NCI-H2081 (cell line): ENCODE data around the gene UBAC2.

Source experiments
- DNase-seq, 2 experiments: peaks; one replicate each; lab custom pipeline; 2025; lab: John Stamatoyannopoulos, UW

The UBAC2 gene

GRCh38 chr13:99311748-99312492 is 111.3 kb downstream of the UBAC2 start:
- DNase-seq, result no peak

DNA sequence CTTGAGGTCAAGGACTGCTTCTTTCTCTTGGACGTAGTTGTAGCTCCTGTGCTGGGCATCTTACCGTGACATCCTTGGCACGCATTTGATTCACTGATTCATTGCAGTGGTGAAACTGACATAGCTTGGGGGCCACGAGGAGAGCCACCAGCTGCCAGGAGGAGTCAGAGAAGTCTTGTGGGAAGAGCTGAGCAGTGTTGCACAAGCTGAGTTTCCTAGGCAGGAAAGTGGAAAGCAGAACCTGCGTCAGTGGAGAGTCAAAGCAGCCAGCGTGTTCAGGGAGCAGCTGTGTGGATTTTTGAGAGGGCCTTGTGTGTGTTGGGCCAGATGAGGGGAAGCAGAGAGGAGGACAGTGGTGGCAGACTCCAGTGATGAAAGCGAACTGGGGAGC is 111.8 kb downstream of the UBAC2 start:
- DNase-seq, result no peak

GRCh38 chr13:99313501-99313900 is 112.8 kb downstream of the UBAC2 start:
- no peak for DNase-seq

DNA sequence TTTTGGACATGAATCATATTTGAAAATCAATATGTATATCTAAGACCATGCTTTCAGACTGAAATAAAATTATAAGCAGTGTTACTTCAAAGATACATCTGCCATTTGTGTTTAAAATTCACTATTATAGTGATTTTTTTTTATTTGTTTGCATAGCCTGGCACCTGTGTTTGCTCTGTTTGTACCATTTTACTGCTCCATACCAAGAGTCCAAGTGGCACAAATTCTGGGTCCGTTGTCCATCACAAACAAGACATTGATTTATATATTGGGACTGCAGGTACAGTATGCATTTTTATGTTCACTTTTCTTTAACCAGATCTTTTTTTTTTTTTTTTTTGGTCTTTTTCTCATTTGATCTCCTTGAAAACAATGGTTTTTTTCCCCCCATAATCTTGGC is 113.3 kb downstream of the UBAC2 start:
- DNase-seq, result peak in 1 of 2 experiments; percentile 5

- DNase-seq, result peak in 1 of 2 experiments; percentile 38
Observed at GRCh38 chr13:99314640-99315176, 114.1 kb downstream of the UBAC2 start.

- DNase-seq, result no peak
Observed at GRCh38 chr13:99315186-99315585, 114.5 kb downstream of the UBAC2 start.

- DNase-seq, result no peak
Observed at GRCh38 chr13:99316224-99316623, 115.6 kb downstream of the UBAC2 start.

DNA sequence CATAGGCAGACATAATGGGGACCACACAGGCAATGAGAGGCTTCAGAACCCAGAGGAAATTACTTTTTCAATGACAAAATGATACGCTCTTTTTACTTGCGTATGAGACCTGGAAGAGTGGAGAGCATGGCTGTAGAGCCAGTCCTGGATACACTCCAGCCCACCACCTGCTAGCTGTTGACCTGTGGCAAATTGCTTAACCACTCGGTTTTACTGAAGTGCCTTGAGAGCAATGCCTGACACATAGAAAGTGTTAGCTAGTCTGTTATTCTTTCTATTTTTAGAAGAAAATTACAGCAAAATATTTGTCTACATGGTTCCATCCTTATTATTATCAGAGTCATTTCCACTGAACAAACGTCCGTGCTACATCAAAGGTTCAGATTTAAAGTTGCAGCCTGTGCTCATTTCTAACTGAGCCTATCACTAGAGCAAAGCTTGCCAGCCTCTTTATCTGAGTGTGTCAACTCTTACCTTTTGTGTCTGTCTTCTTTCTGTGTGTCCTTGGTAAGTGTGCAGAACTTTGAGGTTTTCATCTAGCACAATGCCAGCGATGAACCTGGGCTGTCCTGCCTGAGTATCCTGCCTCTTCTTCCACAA is 116.1 kb downstream of the UBAC2 start:
- peak; percentile 54 to 92 for DNase-seq

DNA sequence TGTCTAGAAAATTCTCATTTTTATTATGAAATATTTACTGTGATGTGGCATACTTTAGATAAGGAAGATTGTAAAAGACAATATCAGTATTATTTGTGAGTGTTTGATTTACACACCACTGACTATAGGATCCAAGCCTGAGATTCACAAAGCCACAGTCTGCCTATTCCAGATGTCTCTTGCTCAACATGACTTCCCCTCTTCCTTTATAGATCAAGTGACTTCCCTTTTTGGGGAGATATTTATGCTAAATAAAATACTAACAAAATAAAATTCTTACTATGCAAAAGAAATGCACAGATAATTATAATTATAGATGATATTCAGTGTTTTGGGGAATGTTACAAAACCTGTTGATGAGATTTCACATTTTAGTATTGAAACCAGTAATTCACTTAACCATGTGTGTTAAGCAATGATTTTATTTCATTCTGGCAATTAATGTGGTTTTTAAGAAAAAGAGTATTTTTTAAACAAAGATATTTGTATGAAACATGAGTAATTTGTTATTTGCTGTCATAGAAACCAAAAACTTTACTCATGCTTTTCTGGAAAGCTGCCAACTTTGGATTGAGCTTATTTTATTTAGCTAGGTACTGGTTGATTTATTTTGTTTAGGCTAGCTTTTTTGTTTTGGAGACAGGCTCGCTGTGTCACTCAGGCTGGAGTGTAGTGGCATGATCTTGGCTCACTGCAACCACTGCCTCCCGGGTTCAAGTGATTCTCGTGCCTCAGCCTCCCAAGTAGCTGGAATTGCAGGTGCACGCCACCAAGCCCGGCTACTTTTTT is 120.2 kb downstream of the UBAC2 start:
- no peak for DNase-seq

DNA sequence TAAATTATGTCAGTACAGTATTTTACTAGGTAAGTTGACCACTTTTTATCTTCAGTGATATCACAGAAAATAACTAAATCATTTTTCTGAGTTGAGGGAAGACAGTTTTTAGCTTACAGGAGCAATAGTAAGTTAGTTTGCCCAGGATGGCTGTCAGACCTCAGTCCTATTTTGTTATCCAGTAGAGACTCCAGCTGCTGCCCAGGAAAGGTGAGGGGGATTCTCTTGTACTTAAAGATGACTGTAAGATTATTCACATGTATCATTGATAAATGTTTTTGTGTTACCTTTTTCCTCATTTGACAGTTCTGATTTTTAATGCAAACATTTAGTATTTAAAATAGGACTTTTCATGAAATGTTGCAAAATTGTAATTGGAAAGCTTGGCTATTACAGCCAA is 121.1 kb downstream of the UBAC2 start:
- DNase-seq, result no peak

DNA sequence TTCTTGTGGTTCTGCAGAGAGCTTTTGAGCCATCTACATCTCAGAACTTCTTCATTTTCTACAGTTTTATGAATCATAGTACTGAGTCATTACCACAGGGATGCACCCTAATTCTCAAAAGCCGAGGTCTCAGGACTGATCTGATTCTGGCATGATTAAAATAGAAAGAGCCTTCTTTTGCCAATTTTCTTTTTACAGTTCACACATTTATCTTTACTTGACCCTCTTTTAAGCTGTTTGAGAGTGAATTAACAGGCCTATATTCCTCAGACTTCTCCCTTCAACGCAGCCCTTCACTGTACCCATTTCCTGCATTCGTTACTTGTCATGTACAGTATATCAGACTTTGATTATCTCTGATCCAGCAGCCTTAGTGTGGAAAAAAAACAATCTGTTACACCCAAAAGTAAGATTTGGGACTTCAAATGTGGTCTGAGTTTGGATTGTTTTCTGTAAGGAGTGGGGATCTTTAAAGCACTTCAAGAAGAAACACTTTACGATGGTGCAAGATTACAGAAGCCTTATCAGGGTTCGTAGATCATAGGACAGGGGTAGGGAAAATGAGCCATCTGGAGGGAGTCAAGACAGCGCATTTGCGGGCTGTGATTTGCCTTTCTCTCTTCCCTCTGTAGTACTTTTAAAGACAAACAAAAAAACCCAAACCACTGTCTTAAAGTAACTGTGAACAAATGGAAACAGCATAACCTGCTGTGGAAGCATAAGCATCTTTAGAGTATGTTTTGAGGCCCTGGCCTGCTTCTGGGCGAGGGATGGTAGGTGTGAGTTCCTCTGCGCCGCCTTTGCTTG is 121.8 kb downstream of the UBAC2 start:
- DNase-seq, result no peak

DNA sequence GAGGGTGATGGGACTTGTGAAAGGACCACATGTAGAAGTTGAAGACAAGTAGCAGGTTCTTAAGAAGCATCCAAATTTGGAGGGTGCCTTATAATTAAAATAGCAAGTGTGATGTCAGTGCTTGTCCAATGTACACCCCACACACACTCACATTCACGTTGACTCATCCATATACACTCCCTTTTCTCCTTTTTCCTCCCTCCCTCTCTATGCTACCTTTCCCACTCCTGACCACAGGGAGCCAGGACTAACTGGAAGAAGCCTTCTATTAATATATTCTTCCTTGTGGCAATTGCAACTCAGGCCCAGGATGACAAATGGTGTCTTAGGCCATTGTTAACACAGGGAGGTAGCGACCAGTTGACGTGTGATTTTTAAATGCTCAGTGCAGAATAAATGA is 122.8 kb downstream of the UBAC2 start:
- DNase-seq, result no peak

DNA sequence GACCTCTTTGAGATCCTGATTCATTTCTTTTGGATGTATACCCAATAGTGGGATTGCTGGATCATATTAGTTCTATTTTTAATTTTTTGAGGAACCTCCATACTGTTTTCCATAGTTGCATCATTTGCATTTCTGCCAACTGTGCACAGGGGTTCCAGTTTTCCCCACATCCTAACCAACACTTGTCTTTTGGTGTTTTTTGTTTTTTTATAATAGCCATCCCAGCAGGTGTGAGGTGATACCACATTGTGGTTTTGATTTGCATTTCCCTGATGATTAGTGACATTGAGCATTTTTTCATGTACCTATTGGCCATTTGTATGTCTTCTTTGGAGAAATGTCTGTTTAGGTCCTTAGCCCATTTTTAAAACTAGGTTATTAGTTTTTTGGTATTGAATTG is 125.4 kb downstream of the UBAC2 start:
- no peak for DNase-seq

DNA sequence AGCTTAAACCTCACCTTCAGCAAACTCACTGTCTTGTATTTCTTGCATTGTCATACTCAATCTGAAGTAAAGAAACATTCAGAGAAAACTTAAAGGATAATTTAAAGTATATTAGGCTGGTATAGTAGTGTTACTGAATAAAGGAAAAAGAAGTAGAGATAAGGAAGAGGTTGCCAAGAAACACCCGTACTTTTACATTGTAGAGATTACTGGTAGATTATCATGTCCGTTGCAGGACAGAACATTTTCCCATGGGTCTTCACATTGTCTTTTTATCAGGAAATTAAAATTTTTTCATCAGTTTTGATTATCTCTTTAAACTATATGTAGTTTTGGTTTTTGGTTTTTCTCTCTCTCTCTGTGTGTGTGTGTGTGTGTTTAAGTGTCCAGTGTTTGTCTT is 126.5 kb downstream of the UBAC2 start:
- no peak for DNase-seq

GRCh38 chr13:99327761-99328160 is 127.1 kb downstream of the UBAC2 start:
- no peak for DNase-seq

DNA sequence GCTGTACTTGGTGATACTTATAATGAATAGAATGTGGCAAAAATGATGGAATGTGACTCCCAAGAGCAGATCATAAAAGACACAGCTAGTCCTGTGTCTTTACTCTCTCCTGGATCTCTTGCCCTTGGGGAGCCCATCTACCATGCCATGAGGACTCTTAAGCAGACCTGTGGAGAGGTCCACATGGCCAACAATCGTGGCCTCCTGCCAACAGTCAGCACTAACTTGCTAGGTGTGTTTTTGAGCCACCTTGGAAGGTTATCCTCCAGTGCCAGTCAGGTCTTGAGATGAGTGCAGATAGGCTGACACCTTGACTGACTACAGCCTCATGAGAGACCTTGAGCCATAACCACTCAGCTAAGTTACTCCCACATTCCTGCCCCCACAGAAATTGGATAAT is 128.8 kb downstream of the UBAC2 start:
- DNase-seq, result no peak

GRCh38 chr13:99330942-99331341 is 130.3 kb downstream of the UBAC2 start:
- DNase-seq, result no peak

DNA sequence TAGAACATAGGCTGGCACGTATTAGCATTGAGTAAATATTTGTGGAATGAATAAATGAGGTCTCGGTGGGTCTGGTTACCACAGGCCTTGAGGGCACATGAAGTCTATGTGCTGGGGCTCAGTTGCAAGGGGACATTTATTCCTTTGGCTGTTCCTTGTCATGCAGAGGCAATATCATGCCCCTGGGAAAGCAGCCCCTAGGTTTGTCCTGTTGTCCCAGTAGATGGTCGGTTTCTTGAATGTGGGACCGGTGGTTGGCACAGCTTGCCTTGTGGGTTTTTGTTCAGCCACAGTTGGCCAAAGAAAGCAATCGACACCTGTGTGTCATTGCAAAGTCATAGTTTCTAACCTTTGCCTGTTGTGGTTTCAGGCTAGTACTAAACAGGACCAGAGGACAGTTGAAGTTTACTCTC is 131.2 kb downstream of the UBAC2 start:
- DNase-seq, result no peak

DNA sequence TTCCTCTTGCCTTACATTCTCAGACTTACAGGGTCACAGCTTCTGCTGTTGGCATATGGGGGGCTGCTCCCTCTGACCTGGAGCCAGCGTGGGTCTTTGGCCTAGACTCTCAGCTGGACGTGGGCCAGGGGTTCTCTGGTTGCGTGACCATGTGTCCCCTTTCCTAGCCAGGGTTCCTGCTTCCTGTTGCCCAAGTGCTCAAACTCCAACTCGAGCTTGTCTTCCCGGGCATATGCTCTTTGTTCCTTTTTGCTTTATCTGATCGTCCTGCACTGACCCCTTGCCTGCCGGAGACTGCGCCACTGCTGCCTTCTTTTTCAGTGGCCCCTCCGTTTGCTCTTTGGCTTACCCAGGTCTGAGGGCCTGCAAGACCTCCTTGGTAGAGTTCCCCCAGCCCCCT is 131.8 kb downstream of the UBAC2 start:
- no peak for DNase-seq

- DNase-seq, result no peak
Observed at GRCh38 chr13:99334221-99334620, 133.6 kb downstream of the UBAC2 start.

GRCh38 chr13:99335087-99335486 is 134.4 kb downstream of the UBAC2 start:
- DNase-seq, result no peak

- no peak for DNase-seq
Observed at GRCh38 chr13:99335603-99336002, 134.9 kb downstream of the UBAC2 start.
